ENCODE results near the gene NTRK2. TPM values are rescaled to one million over a fixed set of nuclear protein-coding genes. Genes with fewer than 3 reads are reported as not detected.

Gene NTRK2
- total and polyA plus RNA-seq, 4 donors = 0.88 to 48.1 (median 28.2) TPM

DNA sequence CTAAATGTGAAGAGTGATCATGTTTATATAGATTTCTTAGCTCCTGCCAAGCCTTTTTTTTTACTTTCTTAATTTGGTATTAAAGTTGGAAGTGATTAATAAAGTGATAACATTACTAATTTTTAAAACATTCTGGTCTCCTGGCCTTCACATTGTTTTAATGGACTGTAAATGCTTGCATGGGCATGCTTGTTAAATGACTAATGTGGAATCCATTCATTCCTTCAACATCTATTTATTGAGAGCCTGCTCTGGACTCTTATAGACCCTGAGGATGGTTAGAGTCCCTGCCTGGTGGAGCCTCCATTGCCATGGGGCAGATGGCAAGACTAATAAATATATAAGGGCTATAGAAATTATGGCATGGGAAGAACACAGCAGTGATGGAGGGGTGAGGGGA, 103.5 kb downstream of the NTRK2 start:
- intact Hi-C loops (cut with DNase I) = no loop called here

GRCh38 chr9:84775056-84775643, 105.6 kb downstream of the NTRK2 start:
- 92 to 94% methylated on average over 4 of the region's 4 CpGs for WGBS, 2 donors
- H3K9me3 ChIP-seq (ENCODE audit: control insufficient read depth, low read length) = no peaks in the 10 kb centered on the region
- no peaks in the 10 kb centered on the region for H3K36me3 ChIP-seq (ENCODE audit: control insufficient read depth in 1 of 2, insufficient read depth in 2 of 2, low read length in 1 of 2)
- no peaks in the 10 kb centered on the region for H3K27me3 ChIP-seq (ENCODE audit: control insufficient read depth in 1 of 2, insufficient read depth in 2 of 2, low read length in 1 of 2)
- no peak for DNase-seq
- no peak for ATAC-seq (ENCODE audit: low FRiP score)
- H3K4me3 ChIP-seq (ENCODE audit: low read length in 2 of 2) = no peak overlapping the region
- H3K27ac ChIP-seq (ENCODE audit: low read depth in 1 of 2, low read length in 2 of 2) = no peak overlapping the region
- intact Hi-C loops (cut with DNase I) = no loop called here
- no peaks in the 10 kb centered on the region for H3K4me1 ChIP-seq (ENCODE audit: control insufficient read depth in 1 of 2, insufficient read depth in 2 of 2, low read length in 2 of 2)

More for the DNA sequence above, 103.5 kb downstream of the NTRK2 start:
- no peaks in the 10 kb centered on the region for H3K4me1 ChIP-seq (ENCODE audit: control insufficient read depth in 1 of 2, insufficient read depth in 2 of 2, low read length in 2 of 2)
- H3K36me3 ChIP-seq (ENCODE audit: control insufficient read depth in 1 of 2, insufficient read depth in 2 of 2, low read length in 1 of 2) = no peaks in the 10 kb centered on the region
- no peak for ATAC-seq (ENCODE audit: low FRiP score)
- no peaks in the 10 kb centered on the region for H3K27me3 ChIP-seq (ENCODE audit: control insufficient read depth in 1 of 2, insufficient read depth in 2 of 2, low read length in 1 of 2)
- H3K27ac ChIP-seq (ENCODE audit: low read depth in 1 of 2, low read length in 2 of 2) = no peak overlapping the region
- no peak overlapping the region for H3K4me3 ChIP-seq (ENCODE audit: low read length in 2 of 2)
- DNase-seq = no peak
- no peaks in the 10 kb centered on the region for H3K9me3 ChIP-seq (ENCODE audit: control insufficient read depth, low read length)

- H3K27me3 ChIP-seq (ENCODE audit: control insufficient read depth in 1 of 2, insufficient read depth in 2 of 2, low read length in 1 of 2) = no peaks in the 10 kb centered on the region
- H3K36me3 ChIP-seq (ENCODE audit: control insufficient read depth in 1 of 2, insufficient read depth in 2 of 2, low read length in 1 of 2) = no peaks in the 10 kb centered on the region
- no peak overlapping the region for H3K4me3 ChIP-seq (ENCODE audit: low read length in 2 of 2)
- DNase-seq (no peak), ATAC-seq (ENCODE audit: low FRiP score) (no peak)
- 75 to 83% methylated on average over 5 of the region's 5 CpGs for WGBS, 2 donors
- H3K9me3 ChIP-seq (ENCODE audit: control insufficient read depth, low read length) = no peaks in the 10 kb centered on the region
- intact Hi-C loops (cut with DNase I) = no loop called here
- H3K4me1 ChIP-seq (ENCODE audit: control insufficient read depth in 1 of 2, insufficient read depth in 2 of 2, low read length in 2 of 2) = peaks cover 0 to 1% of the 10 kb centered on the region in 2 donors
- H3K27ac ChIP-seq (ENCODE audit: low read depth in 1 of 2, low read length in 2 of 2) = no peak overlapping the region
These were observed 109.0 kb downstream of the NTRK2 start for GRCh38 chr9:84778570-84778969.

DNA sequence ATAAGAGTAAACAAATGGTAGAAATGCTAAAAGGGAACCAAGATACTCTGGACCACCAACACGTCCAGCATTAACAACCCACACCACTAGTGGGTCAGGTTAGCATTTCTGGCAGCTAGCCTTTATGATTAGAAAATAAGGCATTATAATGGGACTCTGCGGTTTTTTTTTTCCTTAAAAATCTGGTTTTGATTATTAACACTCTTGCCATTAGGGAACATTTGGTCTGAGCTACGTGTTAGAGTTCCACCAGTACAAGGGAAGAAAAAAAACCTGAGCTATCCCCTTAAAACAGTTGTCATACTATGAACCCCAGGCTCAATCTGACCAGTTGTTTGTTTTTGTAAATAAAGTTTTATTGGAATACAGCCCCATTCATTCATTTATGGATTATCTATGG, 110.4 kb downstream of the NTRK2 start:
- H3K9me3 ChIP-seq (ENCODE audit: control insufficient read depth, low read length) = no peaks in the 10 kb centered on the region
- peaks cover 0 to 1% of the 10 kb centered on the region in 2 donors for H3K4me1 ChIP-seq (ENCODE audit: control insufficient read depth in 1 of 2, insufficient read depth in 2 of 2, low read length in 2 of 2)
- no peak for ATAC-seq (ENCODE audit: low FRiP score)
- WGBS, 2 donors = 80 to 90% methylated on average over 3 of the region's 3 CpGs
- no peaks in the 10 kb centered on the region for H3K27me3 ChIP-seq (ENCODE audit: control insufficient read depth in 1 of 2, insufficient read depth in 2 of 2, low read length in 1 of 2)
- no peak overlapping the region for H3K4me3 ChIP-seq (ENCODE audit: low read length in 2 of 2)
- H3K36me3 ChIP-seq (ENCODE audit: control insufficient read depth in 1 of 2, insufficient read depth in 2 of 2, low read length in 1 of 2) = no peaks in the 10 kb centered on the region
- H3K27ac ChIP-seq (ENCODE audit: low read depth in 1 of 2, low read length in 2 of 2) = no peak overlapping the region
- intact Hi-C loops (cut with DNase I) = no loop called here
- no peak for DNase-seq

DNA sequence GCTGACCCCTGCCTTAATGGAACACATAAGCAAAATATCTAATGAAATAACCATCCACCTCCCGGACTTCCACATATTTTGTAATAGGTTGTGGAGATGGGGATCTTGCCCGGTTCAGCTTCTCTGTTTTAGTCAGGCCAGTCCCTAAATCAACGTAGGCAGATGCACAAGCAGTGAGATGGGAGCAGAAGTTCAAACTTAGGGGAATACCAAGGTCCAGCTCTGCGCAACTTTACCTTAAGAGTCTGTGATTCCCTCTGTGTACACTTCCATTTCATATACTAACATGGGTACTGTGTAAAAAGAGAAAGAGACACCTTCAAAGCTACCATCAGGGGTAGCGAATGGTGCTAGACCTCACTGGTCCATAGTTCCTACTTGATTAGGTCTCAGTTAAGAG, 110.9 kb downstream of the NTRK2 start:
- ATAC-seq (ENCODE audit: low FRiP score) (no peak), DNase-seq (no peak)
- Histone ChIP-seq H3K27me3 (ENCODE audit: control insufficient read depth in 1 of 2, insufficient read depth in 2 of 2, low read length in 1 of 2) (no peaks in the 10 kb centered on the region), H3K9me3 (ENCODE audit: control insufficient read depth, low read length) (no peaks in the 10 kb centered on the region), H3K36me3 (ENCODE audit: control insufficient read depth in 1 of 2, insufficient read depth in 2 of 2, low read length in 1 of 2) (no peaks in the 10 kb centered on the region), H3K4me1 (ENCODE audit: control insufficient read depth in 1 of 2, insufficient read depth in 2 of 2, low read length in 2 of 2) (peaks cover 0 to 1% of the 10 kb centered on the region in 2 donors), H3K27ac (ENCODE audit: low read depth in 1 of 2, low read length in 2 of 2) (no peak overlapping the region), H3K4me3 (ENCODE audit: low read length in 2 of 2) (no peak overlapping the region)
- 97 to 99% methylated on average over 5 of the region's 5 CpGs for WGBS, 2 donors
- intact Hi-C loops (cut with DNase I) = no loop called here

- Histone ChIP-seq H3K36me3 (ENCODE audit: control insufficient read depth in 1 of 2, insufficient read depth in 2 of 2, low read length in 1 of 2) (no peaks in the 10 kb centered on the region), H3K9me3 (ENCODE audit: control insufficient read depth, low read length) (no peaks in the 10 kb centered on the region), H3K4me1 (ENCODE audit: control insufficient read depth in 1 of 2, insufficient read depth in 2 of 2, low read length in 2 of 2) (peaks cover 0 to 1% of the 10 kb centered on the region in 2 donors), H3K4me3 (ENCODE audit: low read length in 2 of 2) (no peak overlapping the region), H3K27ac (ENCODE audit: low read depth in 1 of 2, low read length in 2 of 2) (no peak overlapping the region), H3K27me3 (ENCODE audit: control insufficient read depth in 1 of 2, insufficient read depth in 2 of 2, low read length in 1 of 2) (no peaks in the 10 kb centered on the region)
- WGBS, 2 donors = 80 to 86% methylated on average over 2 of the region's 2 CpGs
- DNase-seq (no peak), ATAC-seq (ENCODE audit: low FRiP score) (no peak)
- intact Hi-C loops (cut with DNase I) = no loop called here
These were observed 111.9 kb downstream of the NTRK2 start for GRCh38 chr9:84781458-84781857.

DNA sequence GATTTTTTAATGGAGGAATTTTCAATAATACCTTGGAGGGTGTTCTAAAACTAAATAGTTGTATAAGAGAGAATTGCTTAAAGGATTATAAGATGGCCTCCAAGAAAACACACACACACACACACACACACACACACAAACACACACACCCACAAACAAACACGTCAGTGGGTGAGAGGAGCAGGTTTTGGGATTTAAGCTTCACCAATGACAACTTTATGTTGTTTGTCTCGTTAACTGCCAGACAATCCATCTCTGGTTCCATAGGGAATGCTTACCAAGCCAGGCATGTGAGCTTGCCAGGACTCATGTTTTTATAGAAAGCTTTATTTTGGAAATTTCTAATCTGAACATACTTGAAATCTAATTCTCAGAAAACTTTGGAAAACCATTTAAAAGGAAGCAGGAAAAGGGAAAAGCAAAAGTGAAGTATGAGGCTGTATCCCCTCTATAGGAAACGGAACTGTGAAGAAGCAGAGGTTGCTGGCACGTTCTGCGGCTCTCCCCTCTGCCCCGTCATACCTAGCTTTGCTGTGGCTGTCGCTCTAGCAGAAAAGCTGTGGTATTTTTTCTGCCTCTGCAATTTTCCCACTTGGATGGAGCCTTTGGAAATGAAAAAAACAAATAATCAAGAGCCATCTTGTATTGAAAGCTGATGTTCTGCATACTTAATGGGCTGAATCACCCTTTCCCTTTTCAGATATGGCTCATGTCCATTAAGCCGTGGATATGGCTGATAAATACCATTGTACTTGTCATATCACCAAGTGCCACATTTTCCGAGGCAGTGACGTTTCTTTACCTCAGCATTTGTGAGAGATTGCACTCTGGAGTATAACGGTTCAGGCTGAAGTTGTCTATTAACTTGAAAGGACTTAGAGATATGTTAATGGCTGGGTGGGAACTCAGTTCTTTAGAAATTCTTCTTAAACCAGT, 112.7 kb downstream of the NTRK2 start:
- Histone ChIP-seq H3K4me3 (ENCODE audit: low read length in 2 of 2) (no peak overlapping the region), H3K9me3 (ENCODE audit: control insufficient read depth, low read length) (no peaks in the 10 kb centered on the region), H3K27me3 (ENCODE audit: control insufficient read depth in 1 of 2, insufficient read depth in 2 of 2, low read length in 1 of 2) (no peaks in the 10 kb centered on the region), H3K36me3 (ENCODE audit: control insufficient read depth in 1 of 2, insufficient read depth in 2 of 2, low read length in 1 of 2) (no peaks in the 10 kb centered on the region), H3K4me1 (ENCODE audit: control insufficient read depth in 1 of 2, insufficient read depth in 2 of 2, low read length in 2 of 2) (peaks cover 0 to 1% of the 10 kb centered on the region in 2 donors), H3K27ac (ENCODE audit: low read depth in 1 of 2, low read length in 2 of 2) (no peak overlapping the region)
- intact Hi-C loops (cut with DNase I) = no loop called here
- DNase-seq (no peak), ATAC-seq (ENCODE audit: low FRiP score) (no peak)
- WGBS, 2 donors = 3 to 8% methylated on average over 11 of the region's 11 CpGs

GRCh38 chr9:84785792-84786547, 116.4 kb downstream of the NTRK2 start:
- 87 to 92% methylated on average over 4 of the region's 4 CpGs for WGBS, 2 donors
- no peaks in the 10 kb centered on the region for H3K36me3 ChIP-seq (ENCODE audit: control insufficient read depth in 1 of 2, insufficient read depth in 2 of 2, low read length in 1 of 2)
- H3K27ac ChIP-seq (ENCODE audit: low read depth in 1 of 2, low read length in 2 of 2) = no peak overlapping the region
- ATAC-seq (ENCODE audit: low FRiP score) = no peak
- no peak for DNase-seq
- no peaks in the 10 kb centered on the region for H3K9me3 ChIP-seq (ENCODE audit: control insufficient read depth, low read length)
- no peak overlapping the region for H3K4me3 ChIP-seq (ENCODE audit: low read length in 2 of 2)
- intact Hi-C loops (cut with DNase I) = no loop called here
- H3K4me1 ChIP-seq (ENCODE audit: control insufficient read depth in 1 of 2, insufficient read depth in 2 of 2, low read length in 2 of 2) = peaks cover 0 to 1% of the 10 kb centered on the region in 2 donors
- H3K27me3 ChIP-seq (ENCODE audit: control insufficient read depth in 1 of 2, insufficient read depth in 2 of 2, low read length in 1 of 2) = no peaks in the 10 kb centered on the region
